Glutamatergic neuron (in vitro differentiated cells): Measurements from ENCODE around the gene CACNA1C. TPM values are rescaled to one million over a fixed set of nuclear protein-coding genes. Genes with fewer than 3 reads are reported as not detected.

ENCODE experiments used
- DNase-seq: peaks from one replicate; pipeline ENCODE4 v3.0.0; 2022
- H3K27ac Mint-ChIP-seq: one replicate; pipeline ENCODE4 v1.8.0; 2020; ENCODE audit warnings: mild to moderate bottlenecking, mixed read lengths, inconsistent platforms; ENCODE audit not compliant: unreplicated experiment
- H3K27me3 Mint-ChIP-seq: one replicate; pipeline ENCODE4 v1.8.0; 2020; ENCODE audit warnings: mild to moderate bottlenecking, moderate library complexity, mixed read lengths, inconsistent platforms; ENCODE audit not compliant: unreplicated experiment
- H3K36me3 Mint-ChIP-seq: one replicate; pipeline ENCODE4 v1.8.0; 2020; ENCODE audit warnings: mild to moderate bottlenecking, mixed read lengths, inconsistent platforms; ENCODE audit not compliant: unreplicated experiment
- H3K4me1 Mint-ChIP-seq: one replicate; pipeline ENCODE4 v1.8.0; 2020; ENCODE audit warnings: mild to moderate bottlenecking, low read depth, mixed read lengths, inconsistent platforms; ENCODE audit not compliant: unreplicated experiment
- H3K4me3 Mint-ChIP-seq: one replicate; pipeline ENCODE4 v1.8.0; 2020; ENCODE audit warnings: mild to moderate bottlenecking, mixed read lengths, inconsistent platforms; ENCODE audit not compliant: unreplicated experiment
- H3K9me3 Mint-ChIP-seq: one replicate; pipeline ENCODE4 v1.8.0; 2020; ENCODE audit warnings: mild to moderate bottlenecking, moderate library complexity, mixed read lengths, inconsistent platforms; ENCODE audit not compliant: unreplicated experiment
- total RNA-seq: library from RNA; stranded (reverse); fragmentation: NEBNext Ultra II Directional; extraction: Animal tissue kit (Norgen Biotek cat#: 25700); gene quantifications from one replicate; pipeline ENCODE4 v1.2.1, GENCODE V29; 2021; ENCODE audit not compliant: unreplicated experiment
- TF ChIP-seq, protein P1 (sequence below): fragments of 200-600 bp; sonication (generic); IDR thresholded peaks from one replicate; pipeline ENCODE4 v1.5.0; 2021; ENCODE audit not compliant: partially characterized antibody, unreplicated experiment

Gene CACNA1C
- total RNA-seq, 1 donor from 2014 or later, result 11.0 TPM

- H3K36me3 Mint-ChIP-seq, result no peaks in the 10 kb centered on the region
- H3K27ac Mint-ChIP-seq, result no peak overlapping the region
- DNase-seq, result no peak
- H3K4me3 Mint-ChIP-seq, result no peak overlapping the region
- TF ChIP-seq, protein P1, sequence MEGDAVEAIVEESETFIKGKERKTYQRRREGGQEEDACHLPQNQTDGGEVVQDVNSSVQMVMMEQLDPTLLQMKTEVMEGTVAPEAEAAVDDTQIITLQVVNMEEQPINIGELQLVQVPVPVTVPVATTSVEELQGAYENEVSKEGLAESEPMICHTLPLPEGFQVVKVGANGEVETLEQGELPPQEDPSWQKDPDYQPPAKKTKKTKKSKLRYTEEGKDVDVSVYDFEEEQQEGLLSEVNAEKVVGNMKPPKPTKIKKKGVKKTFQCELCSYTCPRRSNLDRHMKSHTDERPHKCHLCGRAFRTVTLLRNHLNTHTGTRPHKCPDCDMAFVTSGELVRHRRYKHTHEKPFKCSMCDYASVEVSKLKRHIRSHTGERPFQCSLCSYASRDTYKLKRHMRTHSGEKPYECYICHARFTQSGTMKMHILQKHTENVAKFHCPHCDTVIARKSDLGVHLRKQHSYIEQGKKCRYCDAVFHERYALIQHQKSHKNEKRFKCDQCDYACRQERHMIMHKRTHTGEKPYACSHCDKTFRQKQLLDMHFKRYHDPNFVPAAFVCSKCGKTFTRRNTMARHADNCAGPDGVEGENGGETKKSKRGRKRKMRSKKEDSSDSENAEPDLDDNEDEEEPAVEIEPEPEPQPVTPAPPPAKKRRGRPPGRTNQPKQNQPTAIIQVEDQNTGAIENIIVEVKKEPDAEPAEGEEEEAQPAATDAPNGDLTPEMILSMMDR, result no peak
- H3K9me3 Mint-ChIP-seq, result no peaks in the 10 kb centered on the region
- peaks cover 7% of the 10 kb centered on the region for H3K4me1 Mint-ChIP-seq
- peaks cover 4% of the 10 kb centered on the region for H3K27me3 Mint-ChIP-seq
Measured at GRCh38 chr12:2266666-2267620, 214.2 kb downstream of the CACNA1C start.

- no peak for DNase-seq
- H3K36me3 Mint-ChIP-seq, result no peaks in the 10 kb centered on the region
- peaks cover 4% of the 10 kb centered on the region for H3K27me3 Mint-ChIP-seq
- TF ChIP-seq, protein P1, result no peak
- H3K4me3 Mint-ChIP-seq, result no peak overlapping the region
- no peak overlapping the region for H3K27ac Mint-ChIP-seq
- H3K4me1 Mint-ChIP-seq, result peaks cover 7% of the 10 kb centered on the region
- peaks cover 2% of the 10 kb centered on the region for H3K9me3 Mint-ChIP-seq
Measured at GRCh38 chr12:2267703-2268470, 215.1 kb downstream of the CACNA1C start.

- Mint-ChIP-seq H3K9me3 (peaks cover 2% of the 10 kb centered on the region), H3K27me3 (peaks cover 4% of the 10 kb centered on the region), H3K4me3 (no peak overlapping the region), H3K27ac (no peak overlapping the region), H3K36me3 (no peaks in the 10 kb centered on the region), H3K4me1 (peaks cover 7% of the 10 kb centered on the region)
- TF ChIP-seq, protein P1, result no peak
- no peak for DNase-seq
Measured at GRCh38 chr12:2268471-2269286, 215.9 kb downstream of the CACNA1C start.

GRCh38 chr12:2270846-2271245 is 218.1 kb downstream of the CACNA1C start:
- peaks cover 6% of the 10 kb centered on the region for H3K27me3 Mint-ChIP-seq
- no peaks in the 10 kb centered on the region for H3K36me3 Mint-ChIP-seq
- no peak overlapping the region for H3K4me3 Mint-ChIP-seq
- no peak for DNase-seq
- H3K9me3 Mint-ChIP-seq, result peaks cover 2% of the 10 kb centered on the region
- H3K27ac Mint-ChIP-seq, result no peak overlapping the region
- H3K4me1 Mint-ChIP-seq, result peaks cover 7% of the 10 kb centered on the region
- TF ChIP-seq, protein P1, result no peak
